Raji (cell line): ENCODE data around the gene FBXL19.

Experiments
- POLR2A ChIP-seq: IDR thresholded peaks from 2 replicates; pipeline ENCODE4 v1.6.1; 2011; ENCODE audit warnings: low read depth, low read length, control low read depth; ENCODE audit not compliant: insufficient read depth

The FBXL19 gene

GRCh38 chr16:30910427-30911029 lies 12.8 kb upstream of the FBXL19 start:
- no peak for TF ChIP-seq POLR2A

GRCh38 chr16:30912794-30913412 lies 10.5 kb upstream of the FBXL19 start:
- no peak for TF ChIP-seq POLR2A

GRCh38 chr16:30914830-30915229 lies 8.5 kb upstream of the FBXL19 start:
- TF ChIP-seq POLR2A, result no peak

- TF ChIP-seq POLR2A, result no peak
Observed at GRCh38 chr16:30918614-30919013, 4.8 kb upstream of the FBXL19 start.

GRCh38 chr16:30920891-30921290 lies 2.5 kb upstream of the FBXL19 start:
- no peak for TF ChIP-seq POLR2A

- TF ChIP-seq POLR2A, result no peak
Observed at GRCh38 chr16:30921459-30921747, 2.0 kb upstream of the FBXL19 start.

GRCh38 chr16:30921748-30922419 lies 1.5 kb upstream of the FBXL19 start:
- TF ChIP-seq POLR2A, result 0 out of 2 replicates have a peak, but pooled peaks have one; percentile 22

- peak; percentile 48; the same call in 1 of the 2 replicates for TF ChIP-seq POLR2A
Observed at GRCh38 chr16:30922420-30922959, 882 bp upstream of the FBXL19 start.

GRCh38 chr16:30922960-30923535 lies 324 bp upstream of the FBXL19 start:
- TF ChIP-seq POLR2A, result 0 out of 2 replicates have a peak, but pooled peaks have one; percentile 47

GRCh38 chr16:30924076-30924912 lies 922 bp downstream of the FBXL19 start:
- TF ChIP-seq POLR2A, result 0 out of 2 replicates have a peak, but pooled peaks have one; percentile 27

- TF ChIP-seq POLR2A, result no peak
Observed at GRCh38 chr16:30924913-30925631, 1.7 kb downstream of the FBXL19 start.

GRCh38 chr16:30925632-30925987 lies 2.2 kb downstream of the FBXL19 start:
- no peak for TF ChIP-seq POLR2A

GRCh38 chr16:30925995-30926811 lies 2.8 kb downstream of the FBXL19 start:
- TF ChIP-seq POLR2A, result no peak
